Measurements from ENCODE around the gene COLQ.
"Not testable (repeated sequence)": the region's sequence is repeated elsewhere in the genome, so short reads cannot be mapped to it uniquely, and the experiment has no call there.

DNA sequence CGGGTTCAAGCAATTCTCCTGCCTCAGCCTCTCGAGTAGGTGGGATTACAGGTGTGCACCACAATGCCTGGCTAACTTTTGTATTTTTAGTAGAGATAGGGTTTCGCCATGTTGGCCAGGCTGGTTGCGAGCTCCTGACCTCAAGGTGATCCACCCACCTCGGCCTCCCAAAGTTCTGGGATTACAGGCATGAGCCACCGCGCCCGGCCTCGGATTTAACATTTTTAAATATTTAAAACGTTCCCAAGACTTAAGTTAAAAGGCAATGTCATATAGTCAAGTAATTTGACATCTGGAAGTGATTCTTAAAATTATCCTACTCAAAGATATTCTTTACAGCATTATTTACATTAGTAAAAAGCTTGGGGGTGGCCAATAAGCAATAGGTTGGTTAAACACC, 64.6 kb downstream of the COLQ start:
- TF ChIP-seq CTCF, POLR2A (IDR thresholded peaks at IDR 0.05): not testable (repeated sequence)
